CD4-positive, alpha-beta T cell treated with Interleukin-17A for 4 hours (primary cell): Measurements from ENCODE around the gene CFDP1.

Experiments used
- DNase-seq: peaks from one replicate; pipeline ENCODE4 v3.0.0-alpha.2; 2020; ENCODE audit warnings: mixed read lengths

The CFDP1 gene

DNA sequence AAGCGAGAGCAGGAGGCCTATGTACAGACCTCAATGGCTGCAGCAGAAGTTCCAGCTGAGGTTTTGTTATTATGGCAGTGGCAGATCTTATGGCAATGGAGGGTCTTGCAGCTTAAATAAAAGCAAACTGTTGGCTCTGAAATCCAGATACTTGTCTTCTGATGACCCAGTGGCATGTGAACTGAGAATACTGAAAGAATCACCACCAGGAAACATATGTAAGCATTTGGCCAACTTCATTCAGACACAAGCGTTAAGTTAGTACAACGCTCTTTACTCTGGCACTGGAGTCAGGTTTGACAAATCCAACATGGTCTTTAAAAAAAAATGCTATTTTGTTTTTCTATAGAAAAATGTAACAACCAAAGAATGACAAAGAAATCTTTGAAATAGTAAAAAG lies 70.5 kb downstream of the CFDP1 start:
- DNase-seq: no peak

DNA sequence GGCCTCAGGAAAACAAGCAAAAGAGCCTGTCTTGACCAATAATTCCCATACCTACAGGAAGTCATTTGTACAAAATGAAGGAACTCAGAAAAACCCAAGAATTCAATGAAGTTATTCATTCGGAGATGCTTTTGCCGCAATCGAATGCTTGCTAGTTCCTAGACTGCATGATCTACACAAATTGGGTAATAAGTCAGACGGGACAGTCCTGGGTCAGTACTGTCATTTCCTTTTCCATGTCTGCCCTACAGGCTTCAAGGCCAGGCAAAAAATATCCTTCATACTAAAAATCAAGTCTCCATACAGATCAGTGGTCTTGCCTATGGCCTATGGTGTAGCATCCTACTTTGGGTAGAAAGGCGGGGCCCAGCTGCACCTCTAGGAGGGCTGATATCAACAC lies 71.4 kb downstream of the CFDP1 start:
- no peak for DNase-seq

DNA sequence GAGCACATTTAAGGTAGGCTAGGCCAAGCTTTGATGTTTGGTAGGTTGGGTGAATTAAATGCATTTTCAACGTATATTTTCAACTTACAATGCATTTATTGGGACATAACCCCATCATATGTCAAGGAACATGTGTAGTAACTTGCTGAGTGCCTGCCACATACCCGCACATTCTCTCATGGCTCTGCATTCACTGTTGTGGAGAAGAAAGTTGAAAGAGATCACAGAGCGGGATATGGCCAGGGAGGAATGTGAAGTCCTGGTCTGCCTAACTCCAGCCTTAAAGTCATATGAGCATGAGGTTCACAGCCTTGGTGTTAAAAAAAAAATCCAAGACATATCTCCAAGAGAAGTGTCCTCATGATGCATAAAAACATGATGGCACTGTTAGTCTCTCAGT lies 79.1 kb downstream of the CFDP1 start:
- DNase-seq: no peak

DNA sequence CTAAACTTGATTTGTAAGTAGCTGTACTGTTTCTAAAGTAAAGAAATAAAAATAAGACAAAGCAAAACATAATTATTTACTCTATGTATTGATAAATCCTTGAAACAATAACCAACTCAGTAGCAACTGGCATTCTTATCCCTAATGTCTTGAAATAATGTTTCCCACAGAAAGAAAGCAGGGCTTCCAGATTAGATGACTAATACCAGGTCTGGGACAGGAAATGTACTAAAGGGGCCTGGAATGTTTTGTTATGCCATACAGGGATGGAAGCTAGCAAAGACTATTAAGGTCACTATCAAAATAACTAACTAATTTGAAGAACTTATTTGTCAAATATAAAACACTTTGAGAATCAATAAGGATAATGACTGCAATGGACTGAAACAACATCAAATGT lies 82.1 kb downstream of the CFDP1 start:
- DNase-seq: no peak

DNA sequence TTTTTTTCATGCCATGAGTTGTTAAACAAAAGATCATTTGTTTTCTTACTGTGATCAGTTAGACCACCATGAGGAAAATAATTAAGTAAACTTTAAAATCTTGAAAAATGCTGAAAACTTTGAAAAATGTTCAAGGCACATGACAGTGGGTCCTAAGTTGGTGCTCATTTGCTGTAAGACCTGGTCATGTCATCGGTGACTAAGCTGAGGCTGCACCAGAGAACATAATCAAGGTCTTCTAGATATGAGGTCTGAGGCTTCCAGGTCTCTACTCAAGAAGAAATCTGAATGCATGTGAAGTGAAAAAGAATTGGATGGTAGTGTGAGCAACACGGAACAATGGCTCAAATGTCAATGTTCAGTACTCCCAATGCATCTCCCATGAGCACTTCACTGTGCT lies 87.6 kb downstream of the CFDP1 start:
- DNase-seq: no peak

DNA sequence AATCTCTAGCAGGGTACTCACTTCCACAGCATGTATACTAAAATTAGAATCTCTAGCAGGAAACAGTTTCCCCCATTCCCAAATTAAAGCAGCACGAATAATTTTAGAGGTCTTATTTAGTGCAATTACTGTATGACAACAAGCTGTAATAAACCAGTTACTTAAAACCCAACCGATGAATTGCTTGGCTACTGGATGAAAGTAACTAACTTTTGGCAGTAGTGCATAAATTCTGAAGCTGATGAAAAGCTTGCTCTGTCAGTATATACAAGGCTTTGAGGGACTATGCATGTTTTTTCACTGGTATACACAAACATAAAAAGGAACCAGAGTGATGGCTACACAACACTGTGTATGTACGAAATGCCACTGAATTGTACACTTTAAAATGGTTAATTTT lies 89.4 kb downstream of the CFDP1 start:
- DNase-seq: no peak

DNA sequence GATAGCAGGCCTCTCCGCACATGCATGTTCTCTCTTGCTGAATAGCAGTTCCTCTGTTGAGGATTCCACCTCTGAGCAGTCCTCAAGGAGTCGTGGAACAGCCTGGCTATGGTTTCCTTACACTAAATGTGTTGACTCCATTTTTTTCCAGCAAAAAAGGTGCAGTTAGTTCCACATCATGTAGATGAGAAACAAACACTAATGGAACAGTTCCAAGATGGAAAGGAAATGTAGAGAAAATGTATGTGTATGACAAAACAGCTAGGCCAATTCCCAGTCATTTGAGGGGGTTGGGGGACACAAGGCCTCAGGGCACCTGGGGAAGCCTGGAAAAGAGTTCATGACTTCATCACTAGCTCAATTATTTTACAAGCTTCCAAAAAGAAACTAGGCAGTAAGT lies 90.0 kb downstream of the CFDP1 start:
- DNase-seq: no peak

DNA sequence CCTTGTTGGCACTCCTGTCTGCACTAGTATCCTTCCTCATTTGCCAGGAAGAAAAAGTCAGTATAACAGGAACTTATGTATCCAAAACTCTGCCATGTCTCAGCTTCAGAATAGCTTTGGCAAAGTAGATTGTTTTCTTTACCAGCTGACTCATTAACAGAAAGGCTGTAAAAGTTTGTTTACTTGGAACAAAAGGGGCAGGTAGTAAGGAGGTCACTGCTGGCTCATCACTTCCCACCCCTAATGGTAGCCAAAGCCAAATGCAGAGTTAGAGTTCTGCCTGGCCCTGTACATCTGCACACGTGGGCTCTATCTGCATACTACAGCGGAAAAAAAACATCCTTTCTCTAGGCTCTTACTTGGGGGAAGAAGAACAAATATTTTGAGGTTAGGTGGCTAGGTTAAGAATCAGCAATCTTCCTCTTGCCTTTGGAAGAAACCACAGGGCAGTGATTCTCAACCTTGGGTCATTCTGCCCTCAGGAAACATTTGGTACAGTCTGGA lies 90.9 kb downstream of the CFDP1 start:
- DNase-seq: no peak

DNA sequence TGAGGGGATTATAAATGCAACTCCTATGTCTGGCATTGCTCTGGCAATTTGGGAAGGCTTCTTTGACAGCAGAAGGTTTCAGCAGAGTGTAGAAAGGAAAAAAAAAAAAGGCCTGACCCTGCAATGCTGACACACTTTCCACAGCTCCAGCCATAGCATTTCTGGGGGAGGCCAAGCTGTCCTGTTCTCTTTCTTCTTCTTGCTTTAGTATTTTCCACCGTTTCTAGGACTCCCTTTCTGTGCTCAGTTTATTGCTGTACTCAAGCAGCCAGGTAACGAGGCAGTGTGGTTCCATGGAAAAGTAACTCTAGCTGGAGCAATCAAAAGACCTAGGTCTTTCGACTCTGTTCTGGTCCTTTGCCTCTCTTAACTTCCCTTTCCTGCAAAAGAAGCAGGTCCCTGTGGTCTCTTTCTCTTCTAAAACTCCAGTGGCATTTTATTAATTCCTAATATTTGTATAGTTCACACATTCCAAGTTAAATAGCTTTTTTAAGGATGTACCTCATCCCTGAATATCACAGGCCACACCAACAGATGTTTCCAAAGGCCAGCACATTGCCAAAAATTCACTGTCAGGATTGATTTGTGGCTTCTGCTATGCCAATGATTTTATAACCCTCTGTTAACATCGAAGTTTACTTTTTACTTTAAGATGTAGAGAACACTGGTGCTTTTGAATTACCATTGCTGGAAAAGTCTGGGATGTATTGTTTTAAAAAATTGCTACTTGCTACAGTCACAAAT lies 91.6 kb downstream of the CFDP1 start:
- no peak for DNase-seq

DNA sequence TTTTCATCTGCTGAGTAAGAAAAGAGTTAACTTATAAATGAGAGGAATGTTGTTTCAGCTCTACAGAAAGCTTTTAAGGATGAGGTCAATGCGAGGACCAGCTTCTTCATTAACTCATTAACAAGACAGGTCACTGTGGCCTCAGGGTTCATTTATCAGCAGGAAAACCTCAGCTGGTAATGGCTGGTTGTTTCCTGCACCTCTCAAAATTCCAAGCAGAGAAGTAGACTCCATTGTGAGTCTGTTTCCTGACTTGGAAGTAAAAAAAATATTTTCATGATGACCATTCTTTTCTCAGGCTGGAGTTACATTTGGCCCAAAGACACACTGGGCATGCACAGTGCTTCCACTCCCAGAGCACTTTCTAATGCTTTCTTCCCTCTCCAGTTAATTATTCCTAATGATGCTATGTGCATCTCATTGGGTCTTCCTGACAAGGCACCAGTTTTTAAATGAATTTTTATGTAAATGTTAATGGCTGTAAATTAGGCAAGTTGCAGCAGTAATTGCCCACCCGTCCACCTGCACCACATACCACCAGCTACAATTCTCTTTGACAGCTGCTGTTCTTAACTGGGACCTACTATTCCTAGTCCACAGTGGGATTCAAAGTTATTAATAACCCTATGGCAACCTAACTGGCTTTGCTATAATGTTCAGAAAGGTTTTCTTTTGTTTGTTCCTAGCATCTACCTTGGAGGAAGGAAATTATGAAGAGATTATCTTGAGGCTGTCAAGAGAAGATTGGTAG lies 92.4 kb downstream of the CFDP1 start:
- DNase-seq: no peak

DNA sequence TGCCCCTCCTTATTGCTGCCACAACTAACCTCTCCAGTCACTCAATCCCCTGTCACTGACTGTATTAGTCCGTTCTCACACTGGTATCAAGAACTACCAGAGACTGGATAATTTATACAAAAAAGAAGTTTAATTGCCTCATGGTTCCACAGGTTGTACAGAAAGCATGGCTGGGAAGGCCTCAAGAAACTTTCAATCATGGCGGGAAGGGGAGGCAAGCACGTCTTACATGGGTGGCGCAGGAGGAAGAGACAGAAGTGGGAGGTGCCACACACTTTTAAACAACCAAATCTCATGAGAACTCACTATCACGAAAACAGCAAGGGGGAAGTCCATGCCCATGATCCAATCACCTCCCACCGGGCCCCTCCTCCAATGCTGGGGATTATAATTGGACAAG lies 95.9 kb downstream of the CFDP1 start:
- DNase-seq: no peak

DNA sequence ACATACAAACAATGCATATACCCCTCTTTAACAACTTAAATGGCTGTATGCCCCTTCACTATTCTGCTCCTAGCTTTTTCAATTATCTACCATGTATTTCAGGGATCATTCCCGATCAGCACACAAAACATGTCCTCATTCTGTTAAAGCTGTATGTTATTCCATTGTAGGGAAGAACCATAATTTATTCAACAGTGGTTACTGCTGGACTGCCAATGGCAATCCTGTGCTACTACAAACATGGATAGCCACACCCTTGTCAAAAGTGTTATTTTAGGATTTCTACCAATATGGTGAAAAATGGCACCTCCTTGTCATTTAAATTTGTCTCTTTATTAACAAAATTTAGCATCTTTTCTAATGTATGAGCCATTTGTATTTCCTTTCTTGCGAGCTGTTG lies 96.8 kb downstream of the CFDP1 start:
- no peak for DNase-seq

DNA sequence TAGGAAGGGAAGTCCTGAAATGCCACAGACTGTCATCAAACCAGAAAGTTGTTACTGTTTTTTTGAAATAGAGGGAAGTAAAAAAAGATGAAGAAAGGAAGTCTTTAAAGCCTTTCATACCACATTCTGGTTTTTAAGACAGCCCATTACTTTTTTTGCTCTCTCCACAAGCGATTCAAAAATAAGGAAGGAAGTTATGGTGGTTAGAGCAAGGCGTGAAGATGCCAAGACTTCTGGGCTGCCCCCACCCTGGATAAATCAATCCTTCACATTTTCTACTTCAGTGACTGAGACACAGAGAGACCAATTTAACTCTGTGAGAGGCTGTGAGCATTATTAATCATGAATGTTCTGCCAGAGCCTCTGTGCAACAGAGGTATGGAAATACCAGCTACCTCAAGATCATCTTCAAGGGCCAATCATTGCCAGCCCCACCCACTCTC lies 99.6 kb downstream of the CFDP1 start:
- DNase-seq: no peak

DNA sequence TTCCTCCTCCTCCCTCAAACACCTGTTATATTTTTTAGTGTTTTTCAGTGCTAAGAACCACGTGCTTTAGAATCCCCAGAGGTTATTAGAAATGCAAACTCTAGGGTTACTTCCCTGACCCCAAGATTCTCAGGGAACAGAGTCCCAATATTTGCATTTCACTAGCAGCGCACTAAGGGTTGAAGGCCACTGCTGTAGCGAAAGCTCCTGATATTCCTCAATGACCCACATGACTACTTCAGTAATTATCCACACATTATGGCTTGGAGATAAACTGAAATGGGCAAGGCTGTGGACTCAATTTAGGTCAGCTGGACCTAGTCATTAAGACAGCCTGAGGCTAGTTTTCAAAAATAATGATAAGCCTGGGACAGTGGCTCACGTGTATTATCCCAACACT lies 103.4 kb downstream of the CFDP1 start:
- DNase-seq: no peak

DNA sequence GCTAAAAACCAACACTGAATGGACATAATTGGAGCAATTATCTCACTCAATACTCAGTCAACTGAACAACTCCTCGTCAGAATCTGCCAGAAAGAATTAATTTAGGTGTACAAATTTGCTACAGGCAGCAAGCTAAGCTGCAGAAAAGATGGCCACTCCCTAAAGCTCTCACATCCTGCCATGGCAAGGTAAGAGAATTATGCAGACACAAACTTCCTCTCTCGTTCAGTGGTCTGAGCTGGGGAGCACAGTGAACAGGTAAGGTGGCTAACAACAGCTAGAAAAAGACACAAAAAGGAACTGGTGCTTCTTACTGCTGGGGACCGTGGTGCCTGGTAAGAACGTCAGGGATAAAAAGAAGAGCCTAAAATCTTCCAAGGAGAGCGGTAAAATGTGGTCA lies 107.0 kb downstream of the CFDP1 start:
- DNase-seq: peak; percentile 20

DNA sequence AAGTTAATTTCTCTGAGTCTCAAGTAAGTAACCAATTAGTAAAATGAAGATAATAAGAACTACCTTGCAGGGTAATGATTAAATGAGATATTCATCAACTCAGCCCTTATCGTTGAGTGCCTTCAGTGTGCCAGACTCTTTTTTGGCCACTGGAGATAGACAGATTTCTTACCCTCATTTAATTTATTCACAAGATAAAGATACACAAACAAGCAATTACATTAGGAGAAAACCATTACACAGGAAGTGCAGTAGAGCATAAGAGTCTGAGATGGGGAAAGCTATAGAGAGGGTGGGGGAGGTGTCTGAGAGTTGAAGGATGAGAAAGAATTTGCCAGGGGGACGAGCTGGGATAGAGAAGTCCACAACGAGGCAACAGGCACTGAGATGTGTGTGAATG lies 109.4 kb downstream of the CFDP1 start:
- DNase-seq: no peak

DNA sequence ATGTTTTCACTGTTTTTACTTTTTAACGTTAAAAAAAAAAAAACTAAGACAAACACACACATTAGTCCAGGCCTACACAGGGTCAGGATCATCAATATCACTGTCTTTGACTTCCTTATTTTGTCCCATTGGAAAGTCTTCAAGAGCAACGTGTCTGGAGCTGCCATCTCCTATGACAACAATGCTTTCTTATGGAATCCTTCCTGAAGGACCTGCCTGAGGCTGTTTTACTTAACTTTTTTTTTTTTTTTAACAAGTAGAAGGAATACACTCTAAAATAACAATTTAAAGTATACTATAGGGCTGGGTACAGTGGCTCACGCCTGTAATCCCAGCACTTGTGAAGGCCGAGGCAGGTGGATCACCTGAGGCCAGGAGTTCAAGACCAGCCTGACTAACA lies 110.1 kb downstream of the CFDP1 start:
- no peak for DNase-seq

DNA sequence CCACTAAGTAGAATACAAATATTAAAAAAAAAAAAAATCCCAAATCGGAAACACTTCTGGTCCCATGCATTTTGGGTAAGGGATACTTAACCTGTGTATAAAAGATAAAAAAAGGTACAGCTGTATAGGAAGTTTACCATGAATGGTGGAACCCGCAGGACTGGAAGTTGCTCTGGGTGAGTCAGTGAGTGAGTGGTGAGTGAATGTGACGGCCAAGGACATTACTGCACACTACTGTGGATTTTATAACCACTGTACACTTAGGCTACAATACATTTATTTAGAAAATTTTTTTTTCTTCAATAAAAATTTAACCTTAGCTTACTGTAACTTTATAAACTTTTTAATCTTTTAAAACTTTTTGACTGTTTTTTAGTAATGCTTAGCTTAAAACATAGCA lies 110.6 kb downstream of the CFDP1 start:
- no peak for DNase-seq

DNA sequence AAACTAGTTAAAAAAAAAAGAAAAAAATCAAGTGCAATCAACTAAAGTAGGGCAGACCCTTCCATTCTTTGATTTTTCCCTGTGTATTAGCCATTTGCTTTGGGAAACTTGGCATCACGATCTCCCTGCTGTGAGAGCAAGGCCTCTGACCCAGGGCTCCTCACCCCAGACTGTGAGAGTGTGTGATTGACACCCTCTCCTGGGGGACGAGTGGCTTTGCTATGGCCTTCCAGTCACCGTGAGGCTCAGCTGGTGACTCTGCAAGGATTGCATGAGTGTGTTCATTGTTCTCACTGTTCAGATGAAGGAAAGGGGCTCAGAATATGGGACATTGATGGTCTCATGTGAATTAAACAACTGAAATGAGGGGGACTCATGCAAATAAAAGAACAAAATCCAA lies 112.9 kb downstream of the CFDP1 start:
- DNase-seq: no peak

DNA sequence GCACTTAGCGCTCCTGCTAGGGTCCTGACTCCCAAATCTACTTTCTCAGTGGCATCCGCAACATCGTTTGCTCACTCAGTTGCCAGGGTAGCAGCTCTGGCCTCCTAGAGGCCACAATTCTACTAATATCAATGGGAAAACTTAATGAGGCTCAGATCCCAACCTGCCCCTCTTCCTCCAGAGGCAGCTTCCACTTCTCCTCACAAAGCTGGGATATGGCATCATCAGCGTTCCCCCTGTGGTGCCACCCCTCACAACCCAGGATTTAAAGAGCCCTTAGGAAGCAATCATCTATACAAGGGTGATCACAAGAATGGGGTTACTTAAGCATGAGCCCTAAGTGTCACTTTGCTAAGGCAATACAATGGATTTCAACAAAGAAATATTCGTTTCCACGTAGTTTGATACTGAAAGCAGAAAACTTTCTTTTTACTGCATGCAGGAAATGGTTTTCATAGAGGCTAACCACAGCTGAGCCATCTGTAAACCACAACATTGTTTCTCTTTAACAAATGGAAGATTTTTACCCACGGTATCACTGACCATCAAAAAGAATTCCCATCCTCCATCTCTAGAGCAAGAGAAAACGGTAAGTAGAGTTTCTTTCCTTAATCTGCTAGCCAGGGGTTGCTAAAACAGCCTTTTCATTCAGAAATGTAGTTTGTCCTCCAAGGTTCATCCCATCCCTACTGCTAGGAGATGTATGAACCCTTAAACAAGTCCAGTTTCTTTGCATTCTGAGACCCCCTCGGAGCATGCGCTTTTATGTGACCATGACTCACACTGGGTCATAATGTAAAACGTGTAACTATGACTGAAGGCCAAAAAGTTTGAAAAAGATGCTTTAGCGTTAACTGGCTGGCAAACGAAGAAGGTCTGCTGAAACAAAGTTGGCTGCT lies 113.5 kb downstream of the CFDP1 start:
- DNase-seq: no peak

DNA sequence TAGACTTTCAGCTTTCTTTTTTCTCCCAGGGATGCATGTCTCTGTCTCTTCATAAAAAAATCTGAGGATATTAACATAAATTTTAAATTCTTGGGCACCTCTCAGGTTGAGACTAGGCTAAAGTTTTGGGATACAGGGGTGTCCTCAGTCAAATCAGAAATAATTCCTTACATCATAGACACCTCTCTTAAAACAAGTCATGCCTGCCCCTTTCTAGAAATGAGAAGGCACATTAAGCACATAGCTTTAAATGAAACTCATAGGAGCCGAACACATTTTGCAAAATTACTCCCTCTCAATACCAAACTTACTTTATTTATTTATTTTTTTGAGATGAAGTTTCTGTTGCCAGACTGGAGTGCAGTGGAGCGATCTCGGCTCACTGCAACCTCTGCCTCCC lies 114.6 kb downstream of the CFDP1 start:
- no peak for DNase-seq

DNA sequence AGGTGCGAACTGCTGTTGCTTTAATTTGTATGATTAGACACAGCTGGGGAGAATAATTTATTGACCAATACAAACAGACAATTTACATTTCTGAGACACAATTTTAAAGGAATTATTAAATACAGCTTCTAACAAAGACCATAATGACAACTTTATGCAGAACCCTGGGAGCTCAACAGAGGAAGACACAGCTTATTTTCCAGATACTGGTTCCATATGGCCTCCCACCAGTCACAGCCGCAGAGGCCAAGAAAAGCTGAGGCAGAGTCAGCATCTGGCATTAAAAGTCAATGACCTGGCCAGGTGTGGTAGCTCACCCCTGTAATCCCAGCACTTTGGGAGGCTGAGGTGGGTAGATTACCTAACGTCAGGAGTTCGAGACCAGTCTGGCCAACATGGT lies 115.8 kb downstream of the CFDP1 start:
- DNase-seq: no peak

DNA sequence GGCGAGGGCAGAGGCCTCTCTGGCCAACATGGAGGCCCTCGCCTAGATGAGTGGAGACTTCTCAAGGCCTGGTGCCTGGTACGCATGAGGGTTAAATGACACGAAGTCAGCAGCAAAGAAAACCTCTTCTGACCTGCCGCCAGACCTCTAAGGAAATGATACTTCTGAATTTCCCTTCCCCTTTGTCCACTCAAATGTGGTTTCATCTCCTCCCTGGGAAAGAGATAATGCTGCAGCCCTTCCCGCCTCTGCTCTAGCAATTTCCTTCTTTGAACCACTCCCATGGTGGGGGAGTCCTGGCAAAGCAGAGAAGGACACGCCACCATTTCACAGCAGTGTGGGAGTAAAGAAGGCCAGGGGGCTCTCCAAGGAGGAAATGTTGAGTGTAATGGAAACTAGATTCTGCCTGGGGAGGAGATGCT lies 116.2 kb downstream of the CFDP1 start:
- no peak for DNase-seq
